Heart left ventricle (tissue), 13 donors: ENCODE measurements around the gene RNF39.

ENCODE experiments used
- CTCF ChIP-seq, 12 donors: fragments of 200-600 bp; sonication (generic) in 4 of 12; IDR thresholded peaks; one replicate each; pipeline versions ENCODE4 v1.5.0 to v1.8.0; 2018 to 2022; ENCODE audit warnings: antibody characterized with exemption in 12 of 12, mild to moderate bottlenecking in 5 of 12
- POLR2A ChIP-seq, 2 donors: fragments of 450-650 bp; IDR thresholded peaks; one replicate each; pipeline ENCODE4 v1.6.1; 2017; ENCODE audit warnings: antibody characterized with exemption in 2 of 2, mild to moderate bottlenecking in 2 of 2, moderate library complexity in 2 of 2
- donor health status: ischemic (EF 13 %, LVEDD 7.1; RV severe dilation, severe dysfunction).
- donor health status: DM: no; HTN: yes; CAD: no.
- donor health status: DM: no; HTN: no; CAD: no.
- donor health status: ischemic (EF 25% LVEDD 6.9; RV normal size, moderate dysfunction).
- donor health status: ischemic (EF 25% LVEDD 5.7; RV mildly dilated, moderate dysfunction).
- donor health status: ischemic (EF 35%, LVEDD 5.7; RV mildly dilated, moderate dysfunction).
- donor health status: nonischemic (EF 11% LVEDD 7.7; RV severe dilation, severe dysfunction).
- donor health status: DM: yes; HTN: yes; CAD: no.
- donor health status: PGD.
- donor health status: ischemic (EF 29% LVEDD 5.4; RV normal size, mild dysfunction).
- donor health status: nonischemic (EF 23%, LVEDD 6.1; RV moderate dilation, normal function).

DNA sequence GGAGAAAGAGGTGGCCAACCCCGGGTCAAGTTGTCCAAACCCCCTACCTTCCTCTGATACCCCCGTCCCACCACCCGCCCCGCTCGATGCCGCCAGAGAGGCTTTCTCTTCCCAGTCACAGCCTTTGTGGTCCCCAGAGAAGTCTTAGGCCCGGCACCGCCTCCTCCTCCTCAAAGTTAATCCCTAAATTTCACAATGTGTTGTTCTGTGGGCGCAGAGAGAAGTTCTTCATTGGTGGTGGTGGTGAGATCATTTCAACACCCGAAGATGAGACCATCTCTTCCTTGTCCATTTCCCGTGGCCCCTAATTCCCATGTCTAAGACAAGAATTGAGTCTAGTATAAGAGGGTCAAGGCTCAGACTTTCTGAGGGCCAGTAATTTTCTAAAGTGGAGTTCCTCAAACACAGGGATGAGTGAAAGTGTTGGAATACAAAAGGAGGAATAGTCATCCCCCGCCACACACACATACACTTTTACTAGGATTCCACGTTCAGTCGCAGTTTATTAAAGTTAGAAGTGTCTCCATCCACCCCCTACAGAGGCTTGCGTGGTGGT is 26.9 kb upstream of the RNF39 start:
- TF ChIP-seq CTCF (IDR thresholded peaks at IDR 0.05): no peak
- TF ChIP-seq POLR2A (IDR thresholded peaks at IDR 0.05): no peak
